DMS53 treated with DMSO at 0.1 percent for 48 hours (cell line): Measurements from ENCODE around the gene PEX26.
"Not testable (repeated sequence)": the region's sequence is repeated elsewhere in the genome, so short reads cannot be mapped to it uniquely, and the experiment has no call there.

Experiments used
- DNase-seq: peaks from one replicate; lab custom pipeline; 2025; ENCODE audit not compliant: unreplicated experiment; lab: John Stamatoyannopoulos, UW

Gene PEX26

DNA sequence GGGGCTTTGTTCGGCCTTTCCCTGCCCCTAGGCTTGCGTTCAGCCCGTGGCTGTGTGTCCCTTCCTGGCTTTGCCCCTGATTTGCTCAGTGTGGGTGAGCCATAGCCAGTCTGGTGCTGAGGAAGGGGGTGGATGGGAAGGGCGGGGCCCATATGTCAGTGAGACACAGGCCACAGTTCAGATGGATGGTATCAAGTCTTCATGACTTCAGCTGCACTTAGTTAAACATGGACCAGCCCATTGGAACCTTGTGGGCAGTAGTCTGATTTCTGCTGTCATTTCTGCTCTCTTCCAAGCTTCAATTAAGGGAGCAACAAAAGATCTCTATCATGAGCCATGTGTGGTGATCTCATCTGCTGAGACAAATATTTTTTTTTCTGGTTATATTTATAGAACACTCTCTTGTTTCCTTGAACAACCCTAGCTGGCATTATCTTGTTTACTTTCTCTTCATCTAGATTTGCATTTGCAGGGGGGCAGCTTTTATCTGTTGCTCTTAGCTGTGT lies 21.6 kb upstream of the PEX26 start:
- DNase-seq, result peak; percentile 73

DNA sequence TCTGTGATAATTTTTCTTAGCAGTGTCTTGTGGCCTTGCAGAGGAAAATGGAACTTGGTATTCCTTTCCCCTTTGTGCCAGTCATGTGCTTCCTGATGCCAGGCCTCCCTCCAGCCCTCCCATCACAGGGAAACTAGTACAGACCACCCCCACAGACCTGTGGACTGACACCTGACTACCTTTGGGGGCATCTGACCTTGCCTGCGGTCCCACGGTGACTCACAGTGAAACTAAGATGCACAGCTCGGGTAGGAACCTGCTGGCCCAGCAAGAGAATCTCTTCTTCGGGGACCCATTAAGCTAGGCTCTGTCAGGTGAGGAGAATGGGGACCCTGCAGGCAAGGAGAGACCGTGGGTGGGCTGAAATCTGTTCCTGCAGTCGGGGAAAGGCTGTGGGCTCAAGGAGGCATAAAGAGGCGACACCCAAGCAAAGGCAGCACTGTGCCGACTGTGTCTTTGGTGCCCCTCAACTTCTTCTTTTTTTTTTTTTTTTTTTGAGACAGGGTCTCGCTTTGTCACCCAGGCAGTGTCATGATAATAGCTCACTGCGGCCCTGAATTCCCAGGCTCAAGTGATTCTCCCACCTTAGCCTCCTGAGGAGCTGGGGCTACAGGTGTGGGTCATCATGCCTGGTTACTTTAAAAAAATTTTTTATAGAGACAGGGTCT lies 20.8 kb upstream of the PEX26 start:
- no peak for DNase-seq

DNA sequence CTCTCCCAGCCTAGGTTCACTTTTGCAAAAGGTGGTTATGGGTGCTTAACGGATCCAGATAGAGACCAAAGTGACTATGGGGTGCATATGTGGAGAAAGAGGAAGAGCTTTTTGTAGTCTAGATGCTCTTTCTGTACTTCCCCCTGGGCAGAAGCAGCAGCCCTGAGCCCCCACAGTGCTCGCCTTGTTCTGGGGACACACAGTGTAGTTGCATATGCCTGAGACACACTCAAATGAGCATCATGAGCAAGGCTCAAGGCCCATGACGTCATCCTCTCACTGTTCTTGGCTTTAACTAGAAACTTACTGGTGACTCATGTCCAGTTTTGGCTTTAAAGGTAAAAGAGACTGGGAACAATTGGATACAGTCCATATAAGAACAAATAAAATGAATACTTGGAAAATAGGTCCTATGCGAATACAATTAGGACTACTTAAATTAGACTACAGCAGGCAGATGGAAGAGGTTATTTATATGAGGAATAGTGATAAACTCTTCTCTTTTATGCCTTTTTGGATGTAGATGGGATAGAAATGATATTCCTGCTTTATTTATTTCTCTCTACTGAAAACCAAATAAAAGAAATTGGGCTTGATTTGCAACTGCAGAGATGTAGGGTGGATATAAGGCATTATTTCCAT lies 20.1 kb upstream of the PEX26 start:
- DNase-seq, result peak; percentile 24

DNA sequence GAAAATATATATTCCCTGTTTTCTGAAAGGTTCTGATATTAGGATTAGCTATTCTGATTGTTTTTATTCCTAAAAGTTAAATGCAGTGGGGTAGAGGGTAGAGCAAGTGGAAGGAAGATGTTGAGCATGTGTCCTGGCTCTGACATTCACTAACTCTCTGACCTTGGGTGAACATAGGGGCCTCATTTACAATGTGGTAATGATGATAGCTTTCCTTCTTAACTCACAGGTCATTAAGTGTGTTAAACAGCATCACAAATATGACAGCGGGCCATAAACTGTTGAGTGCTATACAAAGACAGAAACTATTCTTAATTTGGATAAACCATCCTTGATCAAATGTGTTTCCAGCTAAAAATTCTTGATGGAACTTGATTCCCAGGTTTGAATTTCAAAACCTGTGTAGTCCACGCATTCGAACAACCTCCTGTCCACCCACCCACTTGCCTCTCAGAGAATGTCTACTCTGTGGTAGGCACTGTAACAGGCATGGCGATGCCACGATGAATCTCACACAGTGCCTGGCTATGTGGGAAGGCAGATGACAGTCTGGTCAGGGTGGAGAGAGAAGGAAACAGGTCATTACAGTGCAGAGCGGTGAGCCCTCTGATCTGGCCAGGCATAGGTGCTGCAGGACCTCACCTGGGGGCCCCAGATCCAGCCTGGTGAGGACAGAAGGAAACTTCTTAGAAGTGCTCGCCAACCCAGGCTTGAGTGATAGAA lies 19.3 kb upstream of the PEX26 start:
- no peak for DNase-seq

DNA sequence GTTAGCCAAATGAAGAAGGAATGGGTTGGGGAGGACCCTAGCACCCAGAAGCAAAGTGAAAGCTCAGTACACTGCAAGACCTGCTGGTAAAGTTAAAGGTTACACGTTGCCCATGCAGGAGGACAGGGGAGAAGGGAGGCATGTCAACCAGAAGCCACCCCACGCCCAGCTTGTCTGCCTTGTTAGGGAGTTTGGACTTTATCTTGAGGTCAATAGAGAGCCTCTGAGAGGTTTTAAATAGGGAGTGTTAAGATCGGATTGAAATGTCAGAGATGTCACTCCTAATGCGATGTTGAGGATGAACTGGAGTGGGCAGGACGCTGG lies 18.7 kb upstream of the PEX26 start:
- no peak for DNase-seq

DNA sequence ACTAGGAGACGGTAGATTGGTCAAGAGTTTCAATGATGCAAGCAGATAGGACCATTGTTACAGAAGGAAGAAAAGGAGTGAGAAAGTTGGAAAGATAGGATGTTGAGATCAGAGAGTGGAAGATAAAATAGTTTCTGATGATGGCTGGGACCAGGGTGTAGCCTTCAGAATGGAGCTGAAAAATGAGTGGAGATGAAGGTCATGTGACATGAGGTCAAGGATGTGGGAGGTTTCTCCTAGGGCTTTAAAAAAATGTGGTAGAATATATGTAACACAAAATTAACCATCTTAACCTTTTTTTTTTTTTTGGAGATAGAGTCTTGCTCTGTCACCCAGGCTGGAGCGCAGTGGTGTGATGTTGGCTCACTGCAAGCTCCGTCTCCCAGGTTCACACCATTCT lies 18.3 kb upstream of the PEX26 start:
- DNase-seq, result no peak

DNA sequence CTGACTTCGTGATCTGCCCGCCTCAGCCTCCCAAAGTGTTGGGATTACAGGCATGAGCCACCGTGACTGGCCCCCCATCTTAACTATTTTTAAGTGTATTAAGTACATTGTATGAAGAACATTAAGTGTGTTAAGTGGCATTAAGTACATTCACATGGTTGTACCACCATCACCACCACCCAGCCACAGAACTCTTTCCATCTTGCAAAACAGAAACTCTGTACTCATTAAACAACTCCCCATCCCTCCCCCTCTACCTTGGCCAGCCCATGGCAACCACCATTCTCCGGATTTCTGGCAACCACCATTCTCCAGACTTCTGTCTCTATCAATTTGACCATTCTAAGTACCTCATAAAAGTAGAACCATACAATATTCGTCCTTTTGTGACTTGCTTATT lies 17.8 kb upstream of the PEX26 start:
- no peak for DNase-seq

DNA sequence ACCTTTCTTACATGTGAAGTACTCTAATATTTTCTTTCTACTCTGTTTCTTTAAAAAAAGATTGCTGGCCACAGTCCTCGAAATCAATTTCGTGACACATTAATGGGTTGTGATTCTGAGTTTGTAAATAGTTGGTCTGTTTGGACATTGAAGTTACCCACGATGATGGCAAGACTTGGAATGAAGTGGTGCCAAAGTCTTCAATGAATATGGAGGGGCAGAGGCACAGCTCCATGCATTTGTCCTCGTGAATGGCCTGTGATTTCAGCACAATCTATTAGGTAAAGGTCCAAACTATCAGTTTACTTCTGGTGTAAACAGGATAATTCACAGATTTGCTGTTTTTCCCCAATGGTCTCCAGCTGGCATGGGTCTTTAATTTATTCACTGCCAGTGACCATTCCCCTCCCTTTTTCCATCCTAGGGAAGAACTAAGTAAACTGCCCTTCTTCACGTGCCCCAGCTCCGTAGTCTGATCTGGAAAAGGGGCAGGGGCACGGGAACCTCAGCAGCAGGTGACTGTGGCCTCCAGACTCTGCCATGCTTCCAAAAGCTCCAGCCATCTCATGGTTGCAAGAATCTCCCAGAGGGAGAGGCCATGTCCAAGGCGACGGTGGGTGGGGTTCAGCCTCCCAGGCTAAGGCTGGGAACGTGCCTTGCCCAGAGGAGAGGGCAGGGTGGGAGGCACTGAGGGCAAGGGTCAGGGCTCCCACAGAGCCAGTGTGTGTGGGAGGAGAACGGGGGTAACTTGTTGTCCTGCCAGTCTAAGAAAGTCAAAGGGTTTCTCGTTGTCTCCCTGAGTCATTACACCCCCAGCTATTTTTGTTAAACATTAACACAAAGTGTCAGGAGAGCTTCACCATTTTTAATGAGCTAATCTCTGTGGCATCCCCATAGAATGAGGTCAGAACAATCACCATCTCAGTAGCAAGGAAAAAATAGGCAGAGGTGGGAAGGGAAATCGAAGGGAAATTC lies 16.9 kb upstream of the PEX26 start:
- peak; percentile 83 for DNase-seq

DNA sequence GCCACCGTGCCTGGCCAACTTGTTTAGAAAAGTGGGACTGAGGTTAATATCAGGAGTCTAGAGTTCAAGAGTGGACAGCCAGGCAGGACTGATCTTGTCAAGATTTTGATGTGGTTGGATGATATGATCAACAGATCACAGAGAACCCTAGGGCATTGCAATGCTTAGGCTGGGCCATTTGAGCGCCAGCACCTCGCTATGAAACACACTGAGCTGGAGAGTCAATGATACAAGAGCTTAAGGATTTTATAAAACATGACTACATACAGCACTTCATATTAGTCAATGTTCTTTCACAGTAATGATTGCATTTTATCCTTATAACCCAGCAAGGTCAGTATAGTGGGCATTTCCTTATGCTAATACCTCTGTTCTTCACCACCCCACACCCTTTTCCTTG lies 15.4 kb upstream of the PEX26 start:
- no peak for DNase-seq

DNA sequence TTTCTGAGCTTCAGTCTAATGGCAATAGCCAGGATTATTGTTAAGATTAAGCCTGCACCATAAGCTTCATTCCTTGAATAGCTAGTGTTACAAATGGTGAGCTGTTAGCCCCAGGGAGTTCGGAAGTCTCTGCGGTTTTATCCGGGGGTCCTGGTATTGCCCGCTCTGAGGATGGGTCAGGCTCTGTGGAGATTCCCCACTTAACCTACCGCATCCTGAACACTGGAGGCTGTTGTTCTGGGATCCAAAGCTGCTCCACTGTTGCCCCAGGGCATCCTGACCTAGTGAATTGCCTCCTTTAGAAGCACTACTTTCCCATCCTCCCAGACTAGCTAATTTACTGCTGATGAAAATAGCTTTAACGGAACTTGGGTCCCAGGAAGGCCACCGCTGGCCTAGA lies 14.5 kb upstream of the PEX26 start:
- no peak for DNase-seq

DNA sequence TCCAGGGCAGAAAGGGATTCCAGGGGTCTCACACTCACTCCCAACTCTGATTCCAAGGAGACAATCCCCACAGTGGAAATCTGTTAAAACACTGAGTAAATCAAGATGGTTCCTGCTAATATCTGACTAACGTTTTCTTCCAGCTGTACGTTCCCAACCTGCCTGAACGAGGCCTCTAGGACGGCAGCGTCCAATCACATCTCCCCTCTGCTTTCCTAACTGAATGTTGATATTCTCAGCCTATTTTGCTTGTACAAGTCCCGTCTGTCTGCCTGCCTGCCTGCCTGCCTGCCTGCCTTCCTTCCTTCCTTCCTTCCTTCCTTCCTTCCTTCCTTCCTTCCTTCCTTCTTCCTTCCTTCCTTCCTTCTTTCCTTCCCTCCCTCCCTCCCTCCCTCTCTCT lies 14.1 kb upstream of the PEX26 start:
- not testable (repeated sequence) for DNase-seq

DNA sequence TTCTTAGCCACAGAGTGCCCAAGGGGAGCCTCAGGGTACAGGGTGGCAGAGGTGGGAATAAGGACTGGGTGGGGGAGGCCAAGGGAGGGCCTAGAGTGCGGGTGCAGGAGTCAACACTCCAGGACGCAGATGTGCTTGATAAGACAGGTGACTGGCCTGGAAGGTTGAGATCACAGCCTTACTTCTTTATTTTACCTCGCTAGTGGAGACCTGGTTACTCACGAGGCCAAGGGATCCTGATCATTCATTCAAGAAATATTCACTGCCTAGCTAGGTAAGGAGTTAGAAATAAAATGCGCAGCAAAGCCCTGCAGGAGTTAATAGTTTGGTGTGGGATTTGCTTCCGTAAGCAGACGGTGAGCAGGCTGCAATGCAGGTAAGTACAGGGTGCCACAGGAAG lies 13.2 kb upstream of the PEX26 start:
- DNase-seq, result no peak

DNA sequence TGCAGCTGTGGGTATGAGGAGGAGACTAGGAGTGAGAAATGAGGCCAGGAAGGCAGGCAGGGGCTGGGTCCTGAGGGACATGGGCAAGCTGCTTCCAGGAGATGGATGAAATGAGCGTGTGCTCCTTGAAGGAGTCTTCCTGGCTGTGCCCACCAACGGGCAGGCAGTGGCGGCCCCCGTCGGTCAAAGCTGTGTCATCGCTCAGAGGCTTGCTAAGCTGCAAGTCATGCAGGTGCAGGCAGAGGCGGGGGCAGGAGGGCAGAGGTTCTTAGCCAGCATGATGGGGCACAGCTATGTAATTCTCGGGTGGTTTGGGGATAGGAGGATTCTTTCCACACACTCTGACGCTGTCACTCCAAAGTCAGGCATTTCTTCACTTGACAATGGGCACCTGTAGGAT lies 12.5 kb upstream of the PEX26 start:
- DNase-seq, result no peak

DNA sequence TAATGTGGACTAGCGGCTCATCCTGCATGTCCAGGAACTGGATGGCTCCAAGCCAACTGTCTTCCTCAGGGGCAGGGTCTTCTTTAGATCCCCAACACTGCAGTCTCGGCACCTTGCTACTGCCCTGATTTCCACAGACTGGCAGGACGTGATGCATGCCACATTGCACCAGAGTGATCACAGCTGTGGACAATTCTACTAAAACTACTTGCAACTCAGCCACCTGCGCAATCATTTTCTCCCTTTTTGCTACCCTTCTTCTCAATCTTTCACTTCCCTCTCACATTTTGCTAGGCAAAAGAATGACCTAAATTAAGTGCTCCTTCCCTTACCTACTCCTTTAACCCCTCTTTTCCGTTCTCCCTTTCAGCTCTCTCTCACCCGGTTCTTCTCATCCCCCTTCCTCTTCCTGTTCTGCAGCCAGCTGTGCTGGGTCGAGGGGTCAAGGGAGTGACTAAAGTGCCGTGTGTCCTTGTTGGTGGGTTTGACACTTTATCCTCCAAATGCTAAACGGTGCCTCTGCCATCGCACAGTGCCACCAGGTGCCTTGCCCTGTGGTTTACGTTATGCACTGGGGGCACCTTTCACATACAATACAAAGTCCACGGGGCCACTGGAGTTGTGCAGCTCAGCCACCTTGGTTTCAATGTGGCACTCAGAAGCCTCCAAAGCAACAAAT lies 11.5 kb upstream of the PEX26 start:
- DNase-seq, result no peak

DNA sequence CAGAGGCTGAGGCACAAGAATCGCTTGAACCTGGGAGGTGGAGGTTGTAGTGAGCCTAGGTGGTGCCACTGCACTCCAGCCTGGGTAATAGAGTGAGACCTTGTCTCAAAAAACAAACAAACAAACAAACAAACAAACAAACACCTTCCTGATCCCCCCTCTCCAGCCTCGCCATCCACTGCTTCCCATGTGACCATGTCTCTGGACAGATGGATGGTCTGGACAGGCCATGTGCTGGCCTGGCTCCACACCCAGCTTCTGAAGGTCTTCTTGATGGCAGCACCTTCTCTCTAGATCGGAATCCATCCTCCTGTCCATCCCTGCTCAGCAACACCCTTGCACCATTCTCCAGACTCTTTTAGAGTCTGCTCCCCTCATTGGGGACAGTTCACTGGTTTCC lies 10.7 kb upstream of the PEX26 start:
- DNase-seq, result no peak

DNA sequence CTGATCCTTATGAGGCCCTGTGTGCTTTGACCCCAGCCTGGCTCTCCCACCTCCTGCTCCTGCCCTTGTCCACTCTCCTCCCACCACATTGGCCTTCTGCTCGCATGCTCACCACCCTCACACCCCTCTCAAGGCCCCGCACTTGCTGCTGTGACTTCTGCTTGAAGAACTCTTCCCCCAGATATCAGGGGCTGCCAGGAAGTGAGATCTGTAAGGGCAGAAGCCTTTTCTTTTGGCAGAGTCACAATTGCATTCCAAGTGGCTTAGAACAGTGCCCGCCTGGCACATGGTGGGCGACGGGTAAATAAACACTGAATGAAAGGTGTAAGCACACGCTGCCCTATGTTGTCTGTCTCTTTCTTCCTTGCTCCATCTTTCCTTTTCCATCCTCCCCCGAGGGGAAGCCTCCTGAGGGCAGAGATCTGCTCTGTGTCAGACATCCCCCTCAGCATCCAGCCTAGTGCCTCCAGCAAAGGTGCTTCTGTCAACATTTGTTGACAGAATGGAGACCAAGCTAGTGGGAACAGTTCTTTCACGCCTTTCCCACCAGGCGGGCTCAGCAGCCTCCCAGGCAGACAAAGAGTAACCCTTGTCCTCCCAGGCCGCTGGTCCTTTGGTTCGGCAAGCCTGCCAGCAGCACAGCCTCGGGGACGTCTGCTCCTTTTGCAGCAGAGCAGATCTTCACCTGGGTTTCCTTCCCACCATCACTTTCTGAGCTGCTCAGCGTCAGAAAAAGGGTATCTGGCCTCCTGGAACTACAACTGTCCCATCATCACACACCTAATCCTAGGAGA lies 10.0 kb upstream of the PEX26 start:
- no peak for DNase-seq

DNA sequence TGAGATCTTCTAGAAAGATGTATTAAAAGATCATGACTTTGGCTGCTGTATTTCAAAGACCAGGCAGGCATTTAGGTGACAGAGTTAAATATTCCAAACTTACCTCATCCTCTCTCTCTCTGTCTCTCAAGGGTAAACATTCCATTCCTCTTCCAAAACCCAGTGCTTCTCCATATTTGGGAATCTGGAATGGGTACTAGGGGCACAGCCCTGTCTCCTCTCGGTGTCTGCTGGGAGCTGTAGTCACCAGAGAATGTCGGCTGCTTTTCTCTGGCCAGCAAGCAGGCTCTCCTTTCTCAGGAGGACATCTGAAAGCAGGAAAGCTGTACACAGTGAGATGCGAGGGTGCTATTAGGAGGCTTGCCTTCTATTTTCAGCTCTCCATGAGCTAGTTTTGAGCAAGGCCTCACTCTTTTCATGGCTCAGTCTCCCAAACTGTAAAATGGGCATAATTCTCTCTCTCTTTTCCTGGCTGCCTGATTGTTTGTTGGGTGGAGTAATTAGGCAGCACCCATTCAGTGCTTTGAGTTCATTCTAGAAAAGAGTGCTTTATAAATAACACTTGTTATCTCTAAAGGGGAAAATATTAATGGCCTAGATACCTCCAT lies 9.3 kb upstream of the PEX26 start:
- no peak for DNase-seq

DNA sequence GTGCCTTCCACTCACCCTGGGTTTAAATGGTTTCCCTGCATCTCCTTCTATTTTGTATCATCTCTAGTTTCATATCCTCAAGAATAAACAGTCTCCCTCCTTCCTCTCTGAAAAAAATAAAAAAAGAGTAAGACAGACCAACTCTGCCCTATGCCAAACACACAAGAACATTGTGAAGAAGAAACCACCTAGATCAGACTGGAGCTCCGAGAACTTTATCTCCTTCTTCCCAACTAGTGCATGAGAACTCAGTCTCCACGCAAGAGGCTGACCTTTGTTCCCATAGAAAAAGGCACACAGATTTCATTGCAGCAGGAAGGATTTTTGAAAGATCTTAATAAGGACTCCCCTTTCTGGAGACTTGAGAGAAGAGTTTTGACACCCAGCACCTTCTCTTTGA lies 8.7 kb upstream of the PEX26 start:
- no peak for DNase-seq

DNA sequence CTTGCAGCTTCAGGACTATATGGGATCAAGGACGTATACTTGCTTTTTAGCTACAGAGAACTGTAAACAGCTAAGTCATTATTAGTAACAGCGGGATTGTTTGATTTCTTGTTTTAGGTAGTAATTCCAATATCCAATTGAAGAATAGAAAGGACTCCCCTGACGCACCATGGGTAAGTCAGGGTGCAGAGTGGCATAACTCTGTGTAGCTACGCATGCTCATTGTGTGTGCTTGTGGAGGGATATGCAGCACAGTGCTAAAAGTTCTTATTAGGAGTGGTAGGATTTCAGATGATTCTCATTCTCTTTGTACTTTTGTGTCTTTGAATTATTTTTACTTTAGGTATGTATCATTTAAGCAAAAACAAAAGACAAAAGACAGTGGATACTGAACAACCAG lies 7.7 kb upstream of the PEX26 start:
- no peak for DNase-seq
